HG03378 (cell line): Measurements from ENCODE around the gene TMC8.
"Not testable (repeated sequence)": the region's sequence is repeated elsewhere in the genome, so short reads cannot be mapped to it uniquely, and the experiment has no call there.

Experiments
- ATAC-seq: cut with Tn5 transposase; IDR thresholded peaks from one replicate; pipeline ENCODE4 v1.9.1; 2021; ENCODE audit warnings: mild to moderate bottlenecking, moderate library complexity; ENCODE audit not compliant: unreplicated experiment

The TMC8 gene

GRCh38 chr17:78130437-78131101, at the start of gene TMC8:
Gene TMC8 (plus strand): TSS chr17:78130771. CDS start chr17:78131589, 818 bp downstream.
- no peak for ATAC-seq

- no peak for ATAC-seq
Measured at GRCh38 chr17:78081551-78081950, 49.0 kb upstream of the TMC8 start.

- ATAC-seq, result not testable (repeated sequence)
Measured at GRCh38 chr17:78082355-78082872, 48.2 kb upstream of the TMC8 start.

GRCh38 chr17:78082988-78083387, 47.6 kb upstream of the TMC8 start:
- ATAC-seq, result no peak

- no peak for ATAC-seq
Measured at GRCh38 chr17:78086740-78087139, 43.8 kb upstream of the TMC8 start.

- no peak for ATAC-seq
Measured at GRCh38 chr17:78088529-78088928, 42.0 kb upstream of the TMC8 start.

- ATAC-seq, result no peak
Measured at GRCh38 chr17:78089576-78090281, 40.8 kb upstream of the TMC8 start.

- no peak for ATAC-seq
Measured at GRCh38 chr17:78092794-78093324, 37.7 kb upstream of the TMC8 start.

- no peak for ATAC-seq
Measured at GRCh38 chr17:78095035-78095434, 35.5 kb upstream of the TMC8 start.

GRCh38 chr17:78096093-78096492, 34.5 kb upstream of the TMC8 start:
- ATAC-seq, result no peak

- no peak for ATAC-seq
Measured at GRCh38 chr17:78101112-78101511, 29.5 kb upstream of the TMC8 start.

GRCh38 chr17:78101542-78101941, 29.0 kb upstream of the TMC8 start:
- no peak for ATAC-seq

- ATAC-seq, result no peak
Measured at GRCh38 chr17:78103311-78103710, 27.3 kb upstream of the TMC8 start.

- no peak for ATAC-seq
Measured at GRCh38 chr17:78104540-78104941, 26.0 kb upstream of the TMC8 start.

- no peak for ATAC-seq
Measured at GRCh38 chr17:78105101-78105500, 25.5 kb upstream of the TMC8 start.

GRCh38 chr17:78105551-78105950, 25.0 kb upstream of the TMC8 start:
- ATAC-seq, result no peak

- ATAC-seq, result no peak
Measured at GRCh38 chr17:78106211-78106610, 24.4 kb upstream of the TMC8 start.

GRCh38 chr17:78107457-78107856, 23.1 kb upstream of the TMC8 start:
- ATAC-seq, result no peak

- ATAC-seq, result no peak
Measured at GRCh38 chr17:78107976-78108725, 22.4 kb upstream of the TMC8 start.

- ATAC-seq, result no peak
Measured at GRCh38 chr17:78108726-78109488, 21.7 kb upstream of the TMC8 start.

GRCh38 chr17:78109489-78109761, 21.1 kb upstream of the TMC8 start:
- no peak for ATAC-seq
